GM18909 (cell line): ENCODE data around the gene SOBP.

Experiments used
- ATAC-seq: cut with Tn5 transposase; IDR thresholded peaks from one replicate; pipeline ENCODE4 v1.9.1; 2021; ENCODE audit warnings: mild to moderate bottlenecking; ENCODE audit not compliant: unreplicated experiment, poor library complexity

SOBP gene

GRCh38 chr6:107703606-107704005 is 213.7 kb downstream of the SOBP start:
- ATAC-seq = no peak

- no peak for ATAC-seq
Measured at GRCh38 chr6:107704347-107705013, 214.6 kb downstream of the SOBP start.

- no peak for ATAC-seq
Measured at GRCh38 chr6:107706516-107707115, 216.7 kb downstream of the SOBP start.

GRCh38 chr6:107707346-107708275 is 217.7 kb downstream of the SOBP start:
- no peak for ATAC-seq

GRCh38 chr6:107708435-107708834 is 218.5 kb downstream of the SOBP start:
- no peak for ATAC-seq

GRCh38 chr6:107709341-107709740 is 219.4 kb downstream of the SOBP start:
- no peak for ATAC-seq
